Uterus (tissue), 2 donors: Measurements from ENCODE around the gene HIBCH.

ENCODE experiments used
- POLR2A ChIP-seq, 2 donors: fragments of 450-650 bp; IDR thresholded peaks; one replicate each; pipeline ENCODE4 v1.6.1; 2016; ENCODE audit warnings: antibody characterized with exemption in 2 of 2, mild to moderate bottlenecking in 1 of 2, moderate library complexity in 1 of 2
- TF ChIP-seq, protein P1 (sequence below), 4 experiments: fragments of 200-600 bp in 2 of 4; fragments of 450-650 bp in 2 of 4; sonication (generic) in 2 of 4; IDR thresholded peaks; one replicate each; pipeline ENCODE4 v1.5.1; 2016 to 2019; ENCODE audit warnings: antibody characterized with exemption in 4 of 4, mild to moderate bottlenecking in 2 of 4, moderate library complexity in 1 of 4

GRCh38 chr2:190367091-190367490 lies 47.5 kb upstream of the HIBCH start:
- TF ChIP-seq, protein P1, sequence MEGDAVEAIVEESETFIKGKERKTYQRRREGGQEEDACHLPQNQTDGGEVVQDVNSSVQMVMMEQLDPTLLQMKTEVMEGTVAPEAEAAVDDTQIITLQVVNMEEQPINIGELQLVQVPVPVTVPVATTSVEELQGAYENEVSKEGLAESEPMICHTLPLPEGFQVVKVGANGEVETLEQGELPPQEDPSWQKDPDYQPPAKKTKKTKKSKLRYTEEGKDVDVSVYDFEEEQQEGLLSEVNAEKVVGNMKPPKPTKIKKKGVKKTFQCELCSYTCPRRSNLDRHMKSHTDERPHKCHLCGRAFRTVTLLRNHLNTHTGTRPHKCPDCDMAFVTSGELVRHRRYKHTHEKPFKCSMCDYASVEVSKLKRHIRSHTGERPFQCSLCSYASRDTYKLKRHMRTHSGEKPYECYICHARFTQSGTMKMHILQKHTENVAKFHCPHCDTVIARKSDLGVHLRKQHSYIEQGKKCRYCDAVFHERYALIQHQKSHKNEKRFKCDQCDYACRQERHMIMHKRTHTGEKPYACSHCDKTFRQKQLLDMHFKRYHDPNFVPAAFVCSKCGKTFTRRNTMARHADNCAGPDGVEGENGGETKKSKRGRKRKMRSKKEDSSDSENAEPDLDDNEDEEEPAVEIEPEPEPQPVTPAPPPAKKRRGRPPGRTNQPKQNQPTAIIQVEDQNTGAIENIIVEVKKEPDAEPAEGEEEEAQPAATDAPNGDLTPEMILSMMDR (IDR thresholded peaks at IDR 0.05): no peak
- TF ChIP-seq POLR2A (IDR thresholded peaks at IDR 0.05): no peak
